DMS153 treated with DMSO at 0.1 percent for 48 hours (cell line): ENCODE results near the gene IER5L.
"Not testable (repeated sequence)": the region's sequence is repeated elsewhere in the genome, so short reads cannot be mapped to it uniquely, and the experiment has no call there.

Source experiments
- DNase-seq: peaks from one replicate; lab custom pipeline; 2025; ENCODE audit not compliant: unreplicated experiment; lab: John Stamatoyannopoulos, UW

IER5L gene

DNA sequence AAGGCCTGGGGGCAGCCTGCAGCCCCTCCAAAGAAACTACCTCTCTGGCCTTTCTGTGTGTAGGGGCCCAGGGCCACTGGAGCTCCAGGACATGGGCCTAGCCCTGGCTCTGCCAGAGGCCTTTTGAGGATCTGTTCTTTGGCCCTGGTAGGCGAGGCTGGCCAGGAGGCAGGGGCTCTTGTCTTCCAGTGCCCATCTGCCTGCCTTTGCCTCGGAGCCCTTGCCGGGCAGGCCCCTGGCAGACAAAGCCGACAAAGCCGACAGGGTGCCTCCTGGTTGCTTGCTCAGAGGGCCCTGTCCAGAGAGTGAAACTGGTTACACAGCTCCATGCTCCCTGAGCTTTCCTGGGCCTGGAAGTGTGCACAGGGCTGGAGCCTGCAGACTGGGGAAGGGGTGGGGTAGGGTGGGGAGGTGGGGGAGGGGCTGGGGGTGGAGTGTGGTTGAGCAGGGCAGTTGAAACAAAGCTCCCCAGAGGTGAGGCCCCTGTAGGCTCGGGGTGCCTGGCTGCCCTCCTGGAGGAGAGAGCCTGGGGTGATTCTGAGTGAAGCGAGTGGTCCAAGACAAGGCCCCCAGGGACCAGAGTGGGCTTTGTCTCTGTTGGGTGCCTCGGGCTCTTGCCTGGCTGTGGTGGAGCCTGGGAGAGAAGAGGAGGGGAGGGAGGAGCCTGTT is 37.5 kb downstream of the IER5L start:
- DNase-seq, result peak; percentile 58

DNA sequence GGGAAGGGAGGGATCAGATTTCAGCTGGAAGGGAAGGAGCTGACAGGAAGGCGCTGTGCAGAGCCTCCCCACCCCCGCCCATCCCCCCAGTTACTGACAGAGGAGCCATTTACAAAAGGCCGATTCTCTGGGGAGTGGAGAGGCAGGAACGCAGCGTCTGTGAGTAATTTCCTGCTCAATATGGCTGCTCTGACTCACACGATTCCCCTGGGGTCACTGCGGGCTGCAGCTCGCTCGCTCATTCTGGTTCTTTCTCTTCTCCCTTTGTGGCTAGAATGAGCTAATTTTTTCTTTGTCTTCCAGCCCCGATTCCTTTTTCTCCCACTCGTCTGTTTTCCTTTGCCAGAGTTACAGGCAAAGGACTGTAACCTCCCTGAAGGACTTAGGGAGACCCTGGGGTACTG is 38.1 kb downstream of the IER5L start:
- peak; percentile 98 for DNase-seq

DNA sequence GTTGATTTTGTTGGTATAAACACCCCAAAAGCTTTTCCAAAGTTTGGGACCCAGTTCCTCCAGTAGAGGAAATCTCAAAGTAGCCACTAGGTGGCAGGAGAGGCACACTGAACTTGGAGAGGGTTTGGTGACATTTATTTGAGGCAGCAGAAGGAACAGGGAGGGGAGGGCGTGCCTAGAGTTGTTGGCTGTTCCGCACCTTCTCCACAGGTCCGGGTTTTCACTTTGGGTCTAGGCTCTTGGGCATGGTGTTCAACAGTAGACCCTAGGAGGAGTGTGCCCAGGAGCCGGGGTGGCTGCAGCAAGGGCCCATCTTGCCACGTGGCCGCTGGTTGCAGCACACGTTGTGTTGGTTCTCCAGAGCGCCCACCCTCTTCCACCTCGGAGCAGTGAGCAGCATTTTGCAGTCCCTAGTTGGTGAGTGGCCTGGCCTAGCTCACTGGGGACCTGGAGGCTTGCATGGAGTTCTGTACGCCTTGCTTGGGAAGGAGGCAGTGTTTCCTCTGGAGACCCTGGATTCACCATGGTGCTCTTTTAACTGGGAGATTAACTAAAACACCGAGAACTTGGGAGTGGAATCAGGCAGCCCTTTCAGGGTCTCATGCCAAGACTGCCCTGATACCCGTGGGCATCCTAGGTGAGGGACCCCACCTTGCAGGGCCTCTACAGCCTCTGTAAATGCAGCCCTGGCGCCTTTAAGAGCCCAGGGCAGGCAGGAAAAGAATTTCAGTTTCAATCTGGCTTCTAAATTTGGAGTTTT is 38.6 kb downstream of the IER5L start:
- peak; percentile 82 for DNase-seq

DNA sequence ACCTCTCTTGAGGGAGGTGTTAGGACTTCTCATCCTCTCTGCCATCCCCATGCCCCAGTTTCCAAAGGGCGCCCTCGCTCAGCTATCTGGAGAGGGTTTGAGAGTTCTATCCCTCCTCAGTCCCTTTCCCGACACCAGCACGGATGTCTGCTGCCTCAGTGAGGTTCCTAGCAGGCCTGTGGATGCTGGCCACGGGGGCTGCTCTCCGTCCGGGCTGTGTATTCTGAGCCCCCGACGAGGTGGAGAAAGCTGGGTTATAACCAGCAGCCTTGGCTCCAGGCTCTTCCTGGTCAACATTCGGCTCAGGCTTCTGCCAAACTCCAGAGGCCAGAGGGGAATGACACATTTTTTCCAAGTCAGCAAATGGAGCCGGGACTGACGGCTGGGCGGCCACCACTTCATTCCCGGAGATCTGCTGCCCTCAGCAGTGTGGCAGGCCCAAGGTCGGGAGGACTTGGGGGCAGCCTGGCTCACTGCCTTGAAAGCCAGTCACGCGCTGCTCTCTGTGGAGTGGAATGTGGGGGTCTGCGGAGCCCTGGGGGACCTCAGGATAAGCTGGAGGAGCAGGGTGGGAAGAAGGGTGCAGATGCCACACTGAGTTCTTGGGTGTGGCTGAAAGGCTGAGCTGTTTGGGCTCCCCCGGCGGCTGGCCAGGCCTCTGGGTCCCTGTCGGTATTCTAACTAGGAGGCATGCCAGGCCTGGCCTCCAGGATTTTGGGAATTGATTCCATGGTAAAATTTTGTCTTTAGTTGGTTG is 39.4 kb downstream of the IER5L start:
- no peak for DNase-seq

DNA sequence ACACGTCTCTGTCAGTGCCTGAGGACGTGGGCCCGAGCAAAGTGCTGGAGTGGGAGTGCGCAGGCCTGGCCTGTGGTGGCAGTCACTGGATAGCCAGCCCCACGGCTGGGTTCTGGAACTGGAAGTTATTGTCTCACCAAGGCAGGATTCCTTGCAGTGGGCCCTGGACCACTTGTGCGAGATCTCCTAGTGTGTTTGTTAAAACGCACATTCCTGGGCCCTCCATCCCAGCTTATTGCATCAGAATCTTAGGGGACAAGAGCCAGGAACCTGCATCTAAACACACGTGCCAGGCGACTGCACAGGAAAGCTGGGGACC is 40.0 kb downstream of the IER5L start:
- no peak for DNase-seq

DNA sequence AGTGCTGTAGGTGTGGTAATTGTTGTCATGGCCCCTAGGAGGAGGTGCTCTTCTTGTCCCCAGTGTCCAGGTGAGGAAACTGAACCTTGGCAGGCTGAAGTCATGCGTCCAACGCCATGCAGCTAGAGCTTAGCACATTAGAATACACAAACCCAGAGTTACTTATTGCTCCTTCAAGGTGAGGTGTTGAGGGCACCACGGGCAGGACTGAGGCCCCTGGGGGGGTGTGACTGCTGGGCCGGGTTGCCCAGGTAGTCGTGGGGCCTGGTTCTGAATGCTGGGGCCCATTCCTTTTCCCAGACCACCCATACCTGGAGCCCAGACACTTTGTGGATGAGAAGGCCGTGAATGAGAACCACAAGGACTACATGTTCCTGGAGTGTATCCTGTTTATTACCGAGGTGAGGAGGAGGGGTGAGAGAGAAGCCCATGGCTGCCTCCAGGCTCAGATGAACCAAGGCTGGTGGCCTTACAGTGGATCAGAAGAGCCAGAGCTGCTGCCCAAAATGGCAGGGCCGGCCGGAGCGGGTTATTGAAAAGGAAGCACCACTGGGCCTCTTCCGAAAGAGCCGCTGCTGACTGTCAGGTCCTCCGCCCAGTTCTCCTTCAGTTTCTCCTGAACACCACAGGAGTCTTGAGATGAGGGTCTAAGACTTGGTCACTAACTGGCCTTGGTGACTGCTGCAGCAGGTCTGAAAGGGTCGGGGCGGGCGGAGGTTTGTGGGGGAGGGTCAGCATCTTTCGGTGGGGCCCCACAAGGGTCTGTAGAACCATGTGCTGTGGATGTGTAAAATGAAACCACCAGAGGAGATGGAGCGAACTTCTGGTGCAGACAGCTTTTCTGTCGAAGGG is 40.5 kb downstream of the IER5L start:
- DNase-seq, result no peak

DNA sequence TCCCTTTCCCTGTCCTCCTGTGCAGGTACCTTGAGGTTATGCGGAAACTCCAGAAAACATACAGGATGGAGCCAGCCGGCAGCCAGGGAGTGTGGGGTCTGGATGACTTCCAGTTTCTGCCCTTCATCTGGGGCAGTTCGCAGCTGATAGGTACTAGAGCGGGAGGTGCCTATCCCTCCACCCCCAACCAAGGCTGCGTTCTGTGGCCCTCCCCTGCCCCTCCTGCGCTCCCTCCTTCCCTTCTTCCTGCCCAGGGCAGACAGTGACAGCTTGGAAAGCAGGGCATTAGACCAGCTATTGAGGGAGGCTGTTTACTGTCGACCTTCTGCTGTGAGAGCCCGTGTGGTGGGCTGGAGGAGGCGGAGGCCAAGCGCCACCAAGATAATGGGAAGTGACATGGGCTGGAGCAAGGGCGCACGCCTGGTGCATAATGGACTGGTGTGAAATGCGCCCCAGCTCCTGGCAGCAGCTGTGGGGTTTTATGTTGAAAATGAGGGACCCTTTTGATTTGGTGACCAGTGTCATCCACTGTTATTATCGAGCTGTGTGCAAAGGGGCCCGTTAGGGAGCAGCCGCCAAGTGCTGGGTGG is 41.5 kb downstream of the IER5L start:
- DNase-seq, result no peak

DNA sequence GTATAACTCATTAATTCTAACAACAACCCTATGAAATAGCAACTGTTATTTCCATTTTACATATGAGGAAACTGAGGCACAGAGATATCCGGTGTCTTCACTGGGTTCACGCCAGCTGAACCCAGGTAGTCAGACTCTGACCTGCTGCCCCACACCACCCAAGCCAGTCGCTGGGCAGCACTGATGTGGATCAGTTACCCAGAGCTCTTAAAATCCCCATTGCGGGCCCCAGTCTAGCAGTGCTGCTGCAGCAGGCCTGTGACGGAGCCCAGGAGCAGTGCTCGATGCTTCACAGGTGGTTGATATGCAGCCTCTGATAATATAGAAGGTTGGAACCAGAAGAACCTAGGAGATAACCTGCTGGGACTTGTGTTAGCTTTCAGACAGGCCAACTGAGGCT is 42.6 kb downstream of the IER5L start:
- no peak for DNase-seq

DNA sequence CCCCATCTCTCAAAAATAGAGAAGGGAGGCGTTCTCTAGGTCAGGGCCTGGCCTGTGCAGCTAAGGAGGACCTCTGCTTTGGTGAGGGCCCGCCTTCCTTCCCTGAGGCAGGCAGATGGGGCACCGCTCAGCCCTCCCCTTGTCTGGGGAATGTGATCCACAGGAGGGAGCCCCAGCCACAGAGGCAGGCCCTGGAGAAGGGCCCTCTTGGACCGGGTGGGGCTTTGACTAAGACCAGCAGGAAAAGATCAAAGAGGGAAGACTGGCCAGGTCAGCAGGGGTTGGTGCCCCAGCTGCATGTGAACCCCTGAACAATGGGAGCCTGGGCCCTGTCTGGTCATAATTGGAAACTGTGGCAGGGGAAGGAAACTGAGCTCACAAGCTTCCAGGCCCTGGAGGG is 45.0 kb downstream of the IER5L start:
- no peak for DNase-seq

DNA sequence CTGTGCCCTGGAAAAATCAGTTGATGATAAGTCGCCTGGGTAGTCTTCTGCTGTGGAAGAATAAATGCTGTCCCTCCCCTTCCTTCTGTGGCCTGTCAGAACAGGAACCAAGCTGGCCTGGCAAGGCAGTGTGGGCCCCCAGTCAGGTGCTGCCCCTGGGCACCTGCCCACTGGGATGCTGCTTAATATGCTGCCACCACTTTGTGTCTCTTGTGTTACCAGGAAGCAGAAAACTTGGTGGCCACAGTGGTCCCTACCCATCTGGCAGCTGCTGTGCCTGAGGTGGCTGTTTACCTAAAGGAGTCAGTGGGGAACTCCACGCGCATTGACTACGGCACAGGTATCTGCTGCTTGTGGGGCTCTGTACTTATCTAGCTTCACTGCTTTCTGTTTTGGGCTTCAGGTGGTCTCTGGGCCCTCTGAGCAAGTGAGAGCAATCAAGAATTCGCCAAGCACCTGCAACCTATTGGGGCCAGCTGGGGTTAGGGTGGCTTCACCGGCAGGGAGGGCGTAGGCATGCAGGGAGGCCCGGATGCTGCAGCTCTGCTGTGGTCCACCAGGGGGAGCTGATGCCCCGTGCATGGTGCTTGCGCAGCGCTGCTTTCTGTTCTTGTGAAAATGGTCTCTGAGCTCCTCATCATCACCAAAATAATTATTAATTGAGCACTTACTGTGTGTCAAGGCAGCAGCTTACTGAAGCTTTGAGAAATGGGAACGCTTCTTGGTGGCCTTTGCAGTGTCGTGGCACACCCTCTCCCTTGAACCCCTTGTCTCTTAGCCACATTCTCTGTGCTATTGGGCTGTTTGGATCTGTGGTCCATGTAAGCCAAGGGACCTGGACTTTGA is 46.5 kb downstream of the IER5L start:
- peak; percentile 17 for DNase-seq

DNA sequence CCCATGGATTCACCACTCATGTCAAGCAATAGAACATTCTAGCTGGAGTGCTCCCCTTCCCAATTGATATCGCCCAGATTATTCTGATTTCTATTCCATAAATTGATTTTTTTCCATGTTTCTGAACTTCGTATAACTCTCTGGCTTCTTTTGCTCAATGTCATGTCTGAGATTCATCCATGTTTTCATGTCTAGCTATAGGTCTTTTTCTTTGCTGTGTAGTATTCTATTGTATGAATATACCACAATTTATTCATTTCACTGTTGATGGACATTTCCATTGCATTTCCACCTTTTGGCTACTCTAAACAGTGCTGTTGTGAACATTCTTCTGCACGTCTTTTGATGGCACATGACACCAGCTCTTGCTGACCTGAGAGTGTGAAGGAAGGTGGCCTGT is 47.3 kb downstream of the IER5L start:
- no peak for DNase-seq

DNA sequence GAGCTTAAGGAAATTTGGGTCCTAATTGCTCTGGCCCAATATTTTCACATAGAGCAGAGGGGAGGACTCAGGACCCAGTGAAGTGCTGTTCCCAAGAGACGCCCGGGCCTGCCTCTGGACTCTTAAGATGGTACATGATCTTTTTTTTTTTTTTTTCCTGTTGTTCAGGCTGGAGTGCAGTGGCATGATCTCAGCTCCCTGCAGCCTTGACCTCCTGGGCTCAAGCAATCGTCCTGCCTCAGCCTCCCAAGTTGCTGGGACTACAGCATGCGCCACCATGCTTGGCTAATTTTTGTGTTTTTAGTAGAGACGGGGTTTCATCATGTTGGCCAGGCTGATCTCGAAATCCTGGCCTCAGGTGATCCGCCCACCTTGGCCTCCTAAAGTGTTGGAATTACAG is 47.8 kb downstream of the IER5L start:
- not testable (repeated sequence) for DNase-seq

DNA sequence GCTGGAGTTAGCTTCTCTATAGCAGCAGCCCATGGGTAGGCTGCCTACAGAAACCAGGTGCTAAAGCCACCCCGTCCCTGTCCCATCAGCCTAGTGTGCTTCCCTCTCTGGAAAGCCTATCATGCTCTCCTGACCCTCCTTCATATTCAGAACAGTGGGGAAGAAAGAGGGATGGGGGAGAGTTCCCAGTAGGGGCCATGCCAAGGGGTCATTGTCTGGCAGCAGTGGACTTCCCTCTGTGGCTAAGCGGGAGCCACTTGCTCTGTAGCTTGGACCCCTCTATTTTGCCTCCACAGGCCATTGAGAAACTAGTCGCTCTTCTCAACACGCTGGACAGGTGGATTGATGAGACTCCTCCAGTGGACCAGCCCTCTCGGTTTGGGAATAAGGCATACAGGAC is 49.4 kb downstream of the IER5L start:
- no peak for DNase-seq

DNA sequence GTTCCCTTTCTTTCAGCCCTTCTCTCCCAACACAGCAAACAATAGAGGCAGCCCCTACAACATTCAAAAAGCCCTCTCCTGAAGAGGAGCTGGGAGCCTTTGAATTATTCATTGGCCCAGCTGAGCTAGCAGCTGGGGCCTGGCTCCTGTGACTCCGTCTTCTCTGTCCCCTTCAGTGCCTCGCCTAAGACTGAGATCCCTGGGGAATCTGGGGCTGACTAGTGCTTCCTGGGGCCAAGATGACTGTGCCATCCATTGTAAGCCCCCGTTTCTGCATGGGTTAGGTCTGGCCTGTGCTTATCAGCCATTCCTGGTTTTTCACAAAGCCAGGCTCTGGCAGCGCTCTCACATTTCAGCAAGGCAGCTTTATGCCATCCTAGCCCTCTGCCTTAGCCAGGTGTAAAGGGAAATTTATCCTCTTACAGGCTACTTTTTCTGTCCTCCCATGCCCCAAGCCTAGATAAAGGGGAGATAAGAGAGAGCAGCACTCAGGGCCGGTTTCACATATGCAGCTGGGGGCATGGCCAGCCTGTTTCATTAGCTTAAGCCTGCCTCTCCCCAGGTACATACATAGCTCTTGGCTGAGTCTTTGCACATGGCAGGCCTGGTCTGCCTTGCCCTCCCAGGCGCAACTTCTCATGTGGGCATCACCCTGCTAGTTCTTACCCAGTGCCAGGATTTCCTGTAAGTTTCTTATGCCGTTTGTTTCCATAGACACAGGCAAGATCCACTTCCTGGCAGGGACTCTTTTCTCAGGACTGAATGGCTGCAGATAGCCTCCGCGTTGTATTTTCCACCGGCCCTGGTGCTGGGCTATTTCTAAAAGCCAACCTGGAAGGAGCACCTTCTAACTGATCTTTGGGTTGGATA is 51.1 kb downstream of the IER5L start:
- DNase-seq, result no peak
